ENCODE data around the gene GLI2.
A peak's percentile ranks its signal among the peaks of the same experiment; 100 is the strongest.

GLI2 gene

DNA sequence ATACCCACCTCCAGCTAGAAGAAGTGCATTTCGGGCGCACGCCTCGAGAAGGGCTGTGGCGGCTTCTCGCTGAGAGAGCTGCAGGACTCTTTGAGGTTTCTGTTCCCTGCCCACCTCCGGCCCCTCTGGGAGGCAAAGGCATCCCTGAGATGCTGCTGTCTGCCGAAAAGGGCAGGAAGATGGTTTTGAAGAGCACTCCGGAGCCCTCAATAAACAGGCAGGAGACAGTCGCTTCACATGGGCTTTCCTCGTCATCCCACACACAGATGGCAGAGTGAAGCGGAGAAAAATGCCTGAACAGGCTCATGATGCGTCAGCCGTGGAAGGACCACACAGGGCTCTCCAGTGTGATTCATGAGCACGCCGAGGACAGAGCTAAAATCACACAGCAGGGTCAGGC is 25.4 kb upstream of the GLI2 start:
- H3K4me3 ChIP-seq (ENCODE audit: low read length) = no peak overlapping the region
- TF ChIP-seq, protein P1, sequence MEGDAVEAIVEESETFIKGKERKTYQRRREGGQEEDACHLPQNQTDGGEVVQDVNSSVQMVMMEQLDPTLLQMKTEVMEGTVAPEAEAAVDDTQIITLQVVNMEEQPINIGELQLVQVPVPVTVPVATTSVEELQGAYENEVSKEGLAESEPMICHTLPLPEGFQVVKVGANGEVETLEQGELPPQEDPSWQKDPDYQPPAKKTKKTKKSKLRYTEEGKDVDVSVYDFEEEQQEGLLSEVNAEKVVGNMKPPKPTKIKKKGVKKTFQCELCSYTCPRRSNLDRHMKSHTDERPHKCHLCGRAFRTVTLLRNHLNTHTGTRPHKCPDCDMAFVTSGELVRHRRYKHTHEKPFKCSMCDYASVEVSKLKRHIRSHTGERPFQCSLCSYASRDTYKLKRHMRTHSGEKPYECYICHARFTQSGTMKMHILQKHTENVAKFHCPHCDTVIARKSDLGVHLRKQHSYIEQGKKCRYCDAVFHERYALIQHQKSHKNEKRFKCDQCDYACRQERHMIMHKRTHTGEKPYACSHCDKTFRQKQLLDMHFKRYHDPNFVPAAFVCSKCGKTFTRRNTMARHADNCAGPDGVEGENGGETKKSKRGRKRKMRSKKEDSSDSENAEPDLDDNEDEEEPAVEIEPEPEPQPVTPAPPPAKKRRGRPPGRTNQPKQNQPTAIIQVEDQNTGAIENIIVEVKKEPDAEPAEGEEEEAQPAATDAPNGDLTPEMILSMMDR (conservative IDR thresholded peaks at IDR 0.05; ENCODE audit: low read length) = no peak
- DNase-seq (ENCODE audit: low read depth) = peak; percentile 46

DNA sequence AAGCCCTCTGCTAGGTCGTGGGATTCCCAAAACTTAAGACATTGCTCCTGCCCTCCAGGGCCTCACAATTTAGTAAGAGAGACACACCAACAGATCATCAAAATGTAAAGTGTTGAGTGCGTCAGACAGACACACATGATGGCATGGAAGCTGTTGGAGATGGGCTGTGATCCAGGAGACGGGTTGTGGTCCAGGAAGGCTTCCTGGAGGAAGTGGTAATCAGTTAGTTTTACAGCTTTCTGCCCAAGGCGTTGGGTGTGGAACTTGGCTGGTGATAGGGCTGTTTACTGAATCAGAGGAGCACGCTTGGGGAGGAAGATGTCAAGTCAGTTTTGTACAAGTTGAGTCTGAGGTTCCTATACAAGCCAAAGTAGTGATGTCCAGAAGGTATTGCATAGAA is 24.0 kb upstream of the GLI2 start:
- no peak for DNase-seq (ENCODE audit: low read depth)
- TF ChIP-seq, protein P1 (conservative IDR thresholded peaks at IDR 0.05; ENCODE audit: low read length) = no peak

DNA sequence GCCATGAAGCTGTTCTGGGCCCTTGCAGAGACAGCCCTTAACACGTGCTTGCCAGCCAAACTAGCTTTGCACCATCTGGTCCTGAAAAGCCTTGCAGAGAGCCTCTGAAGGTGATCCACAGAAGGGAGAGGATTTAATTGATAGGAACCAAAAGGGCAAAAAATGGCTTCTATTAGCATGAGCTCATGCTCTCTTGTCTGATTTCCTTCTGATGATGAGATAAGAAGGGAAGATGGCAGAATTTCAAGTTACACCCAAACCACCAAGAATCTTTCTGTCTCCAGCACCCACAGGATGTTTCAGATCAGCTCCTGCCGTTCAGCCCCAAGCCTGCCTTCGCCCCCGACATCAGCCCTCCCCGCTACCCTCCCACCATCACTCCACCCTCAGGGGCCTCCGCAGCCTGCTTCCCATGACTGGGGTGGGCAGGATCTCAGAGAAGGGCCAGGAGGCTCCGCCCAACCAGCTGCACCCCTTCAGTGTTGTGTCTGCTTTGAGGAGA is 23.4 kb upstream of the GLI2 start:
- TF ChIP-seq, protein P1 (conservative IDR thresholded peaks at IDR 0.05; ENCODE audit: low read length) = no peak
- H3K4me3 ChIP-seq (ENCODE audit: low read length) = no peak overlapping the region
- DNase-seq (ENCODE audit: low read depth) = peak; percentile 42

More for the DNA sequence above, 24.0 kb upstream of the GLI2 start:
- no peak overlapping the region for H3K4me3 ChIP-seq (ENCODE audit: low read length)

DNA sequence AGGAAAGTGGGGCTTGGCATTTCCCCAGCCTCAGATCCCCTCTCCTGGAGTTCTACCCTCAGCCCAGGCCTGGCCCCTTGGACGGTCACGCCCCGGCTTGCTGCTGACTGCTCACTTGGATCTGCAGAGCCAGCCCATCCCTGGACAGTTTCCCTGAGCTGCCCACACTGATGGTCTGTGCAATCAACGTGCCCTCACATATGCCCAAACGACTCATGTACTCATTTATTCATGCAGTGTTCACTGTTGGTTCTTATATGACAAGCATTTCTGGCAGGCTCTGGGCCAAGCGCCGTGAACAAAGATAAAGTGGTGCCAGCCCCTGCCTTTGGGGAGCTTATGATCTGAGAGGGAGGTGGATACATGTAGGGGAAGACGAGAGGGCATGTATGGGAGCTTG is 20.3 kb upstream of the GLI2 start:
- no peak overlapping the region for H3K4me3 ChIP-seq (ENCODE audit: low read length)
- DNase-seq (ENCODE audit: low read depth) = no peak
- TF ChIP-seq, protein P1 (conservative IDR thresholded peaks at IDR 0.05; ENCODE audit: low read length) = no peak

- TF ChIP-seq, protein P1 (conservative IDR thresholded peaks at IDR 0.05; ENCODE audit: low read length) = no peak
- no peak for DNase-seq (ENCODE audit: low read depth)
- no peak overlapping the region for H3K4me3 ChIP-seq (ENCODE audit: low read length)
These were observed 19.7 kb upstream of the GLI2 start for GRCh38 chr2:120715941-120716340.

- no peak overlapping the region for H3K4me3 ChIP-seq (ENCODE audit: low read length)
- DNase-seq (ENCODE audit: low read depth) = no peak
- TF ChIP-seq, protein P1 (conservative IDR thresholded peaks at IDR 0.05; ENCODE audit: low read length) = no peak
These were observed 18.8 kb upstream of the GLI2 start for GRCh38 chr2:120716641-120717585.

- no peak for DNase-seq (ENCODE audit: low read depth)
- TF ChIP-seq, protein P1 (conservative IDR thresholded peaks at IDR 0.05; ENCODE audit: low read length) = no peak
- H3K4me3 ChIP-seq (ENCODE audit: low read length) = no peak overlapping the region
These were observed 16.2 kb upstream of the GLI2 start for GRCh38 chr2:120719491-120719890.
